Mucosa of rectum (tissue), 2 donors: ENCODE results near the gene CACNA1G.

Source experiments
- H3K27ac ChIP-seq, 2 donors: one replicate each; pipeline ENCODE4 v1.7.0; 2013; ENCODE audit warnings: inconsistent platforms in 2 of 2, low read depth in 2 of 2, low read length in 2 of 2
- H3K27me3 ChIP-seq, 2 donors: one replicate each; pipeline ENCODE4 v1.7.0; 2013; ENCODE audit warnings: low read length in 2 of 2; ENCODE audit not compliant: control insufficient read depth in 2 of 2, insufficient read depth in 2 of 2
- H3K36me3 ChIP-seq, 2 donors: one replicate each; pipeline ENCODE4 v1.7.0; 2013; ENCODE audit warnings: low read length in 2 of 2; ENCODE audit not compliant: control insufficient read depth in 2 of 2, insufficient read depth in 2 of 2
- H3K4me1 ChIP-seq, 2 donors: one replicate each; pipeline ENCODE4 v1.7.0; 2013; ENCODE audit warnings: low read length in 2 of 2, mild to moderate bottlenecking in 1 of 2; ENCODE audit not compliant: control insufficient read depth in 2 of 2, insufficient read depth in 2 of 2
- H3K4me3 ChIP-seq, 2 donors: one replicate each; pipeline ENCODE4 v1.7.0; 2013; ENCODE audit warnings: low read length in 2 of 2
- H3K9ac ChIP-seq, 2 donors: one replicate each; pipeline ENCODE4 v1.7.0; 2013; ENCODE audit warnings: low read length in 2 of 2, low read depth in 1 of 2, mild to moderate bottlenecking in 1 of 2
- H3K9me3 ChIP-seq, 2 donors: one replicate each; pipeline ENCODE4 v1.7.0; 2013; ENCODE audit warnings: low read length in 2 of 2; ENCODE audit not compliant: control insufficient read depth in 2 of 2
- donor health status: healthy.
- donor health status: Normal muscosa, but diverticular disease.

The CACNA1G gene

GRCh38 chr17:50539762-50540559, 20.6 kb upstream of the CACNA1G start:
- Histone ChIP-seq H3K27ac (peak overlapping the region; percentile 45 to 58), H3K9me3 (no peaks in the 10 kb centered on the region), H3K4me3 (no peak overlapping the region), H3K9ac (no peak overlapping the region), H3K27me3 (no peaks in the 10 kb centered on the region), H3K4me1 (peaks cover 47 to 66% of the 10 kb centered on the region in 2 donors), H3K36me3 (peaks cover 9 to 38% of the 10 kb centered on the region in 2 donors)

GRCh38 chr17:50540560-50541401, 19.7 kb upstream of the CACNA1G start:
- Histone ChIP-seq H3K9ac (peak overlapping the region; percentile 72 to 84), H3K4me3 (peak overlapping the region in 1 of 2 donors; percentile 58), H3K4me1 (peaks cover 47 to 67% of the 10 kb centered on the region in 2 donors)

DNA sequence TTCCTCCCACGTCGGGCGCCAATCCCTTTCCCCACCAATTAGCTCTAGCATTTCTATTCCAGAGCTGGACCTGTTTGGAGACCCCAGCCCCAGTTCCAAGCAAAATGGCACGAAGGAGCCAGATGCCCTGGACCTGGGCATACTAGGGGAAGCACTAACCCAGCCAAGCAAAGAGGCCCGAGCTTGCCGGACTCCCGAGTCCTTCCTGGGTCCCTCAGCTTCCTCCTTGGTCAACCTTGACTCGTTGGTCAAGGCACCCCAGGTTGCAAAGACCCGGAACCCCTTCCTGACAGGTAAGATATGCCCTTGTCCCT, 19.2 kb upstream of the CACNA1G start:
- H3K36me3 ChIP-seq, result peaks cover 5 to 34% of the 10 kb centered on the region in 2 donors
- H3K4me3 ChIP-seq, result peak overlapping the region; percentile 58 to 81
- peak overlapping the region; percentile 72 to 84 for H3K9ac ChIP-seq
- peaks cover 47 to 69% of the 10 kb centered on the region in 2 donors for H3K4me1 ChIP-seq
- no peaks in the 10 kb centered on the region for H3K9me3 ChIP-seq
- peak overlapping the region; percentile 96 to 98 for H3K27ac ChIP-seq
- no peaks in the 10 kb centered on the region for H3K27me3 ChIP-seq

More at GRCh38 chr17:50540560-50541401, 19.7 kb upstream of the CACNA1G start:
- Histone ChIP-seq H3K9me3 (no peaks in the 10 kb centered on the region), H3K36me3 (peaks cover 9 to 34% of the 10 kb centered on the region in 2 donors), H3K27ac (peak overlapping the region; percentile 96 to 98), H3K27me3 (no peaks in the 10 kb centered on the region)

DNA sequence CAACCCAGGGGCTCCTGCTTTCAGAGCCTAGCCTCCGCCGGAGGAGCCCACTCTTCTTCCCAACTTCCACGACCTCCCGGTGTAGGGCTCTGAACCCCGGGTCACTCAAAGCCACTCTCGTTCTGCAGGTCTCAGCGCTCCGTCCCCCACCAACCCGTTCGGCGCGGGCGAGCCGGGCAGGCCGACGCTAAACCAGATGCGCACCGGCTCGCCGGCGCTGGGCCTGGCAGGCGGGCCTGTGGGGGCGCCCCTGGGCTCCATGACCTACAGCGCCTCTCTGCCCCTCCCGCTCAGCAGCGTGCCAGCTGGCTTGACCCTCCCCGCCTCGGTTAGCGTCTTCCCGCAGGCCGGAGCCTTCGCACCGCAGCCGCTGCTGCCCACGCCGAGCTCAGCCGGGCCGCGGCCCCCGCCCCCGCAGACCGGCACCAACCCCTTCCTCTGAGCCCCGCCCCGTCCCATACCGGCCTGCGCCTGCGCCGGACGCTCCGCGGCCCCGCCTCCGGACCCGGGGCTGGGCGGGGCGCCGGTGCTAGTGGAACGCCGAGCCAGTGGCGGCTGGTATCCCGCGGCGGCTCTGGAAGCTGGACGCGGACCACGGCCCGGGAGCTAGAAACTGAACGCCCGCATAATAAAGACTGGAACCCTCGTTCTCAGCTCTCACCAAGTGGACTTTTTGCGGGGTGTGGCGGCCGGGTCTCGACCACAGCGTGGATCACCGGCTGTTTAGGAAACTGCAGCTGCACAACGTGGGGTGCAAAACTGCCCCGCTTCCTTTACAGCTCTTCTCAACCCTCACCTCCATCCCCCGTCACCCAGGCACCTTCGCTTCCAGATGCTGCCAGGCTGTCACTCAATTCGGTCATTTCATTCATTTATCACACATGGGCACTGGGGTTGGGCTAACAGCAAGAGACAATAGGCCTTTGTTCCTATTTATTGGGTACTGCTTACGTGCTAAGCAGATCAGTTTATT, 18.5 kb upstream of the CACNA1G start:
- H3K36me3 ChIP-seq, result peaks cover 5 to 27% of the 10 kb centered on the region in 2 donors
- H3K27me3 ChIP-seq, result no peaks in the 10 kb centered on the region
- peaks cover 52 to 74% of the 10 kb centered on the region in 2 donors for H3K4me1 ChIP-seq
- peak overlapping the region; percentile 96 to 98 for H3K27ac ChIP-seq
- peak overlapping the region; percentile 58 to 81 for H3K4me3 ChIP-seq
- H3K9ac ChIP-seq, result peak overlapping the region; percentile 72 to 84
- no peaks in the 10 kb centered on the region for H3K9me3 ChIP-seq

DNA sequence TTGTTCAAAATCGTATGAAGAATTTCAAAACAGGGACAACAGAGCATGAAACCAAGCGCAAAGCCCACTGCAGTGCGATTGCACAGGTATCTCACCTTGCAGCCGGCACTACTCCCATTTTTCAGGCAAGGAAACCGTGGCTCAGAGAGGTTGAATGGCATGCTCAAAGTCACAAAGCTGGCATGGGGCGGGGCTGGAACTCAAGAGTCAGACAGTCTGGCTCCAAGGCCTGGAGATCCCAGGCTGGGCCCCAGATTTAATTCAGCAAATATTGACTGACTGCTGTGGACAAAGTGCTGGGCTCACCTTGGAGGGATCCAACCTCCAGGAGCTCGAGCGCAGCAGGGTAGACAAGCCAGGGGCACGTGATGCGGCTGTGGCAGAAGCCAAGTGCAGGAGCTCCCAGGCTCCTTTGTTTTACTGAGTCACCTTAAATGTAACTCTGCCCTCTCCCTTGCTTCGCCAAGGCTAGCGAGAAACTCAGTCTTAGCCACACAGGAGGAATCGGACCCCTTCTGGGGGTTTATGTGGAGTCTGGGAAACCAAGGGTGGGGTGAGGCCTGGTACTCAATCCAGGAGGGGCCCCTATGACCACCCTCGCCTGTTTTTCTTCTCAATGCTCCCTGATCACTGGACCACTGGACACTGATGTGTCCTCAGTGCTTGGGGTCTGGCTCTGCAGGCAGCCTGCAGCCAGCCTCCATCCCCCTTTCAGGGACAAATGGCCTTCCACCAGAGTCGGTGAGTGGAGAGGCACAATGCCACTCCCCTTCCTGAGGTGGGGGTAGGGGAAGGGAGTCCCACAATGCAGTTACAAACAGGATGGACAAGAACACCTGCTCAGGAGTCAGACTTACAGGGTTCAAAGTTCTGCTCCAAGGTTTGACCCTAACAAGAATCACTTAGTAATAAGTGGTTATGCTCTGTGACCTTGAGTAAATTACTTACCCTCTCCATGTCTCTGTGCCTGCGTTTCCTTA, 17.4 kb upstream of the CACNA1G start:
- Histone ChIP-seq H3K36me3 (peaks cover 0 to 17% of the 10 kb centered on the region in 2 donors), H3K27ac (peak overlapping the region; percentile 96 to 98)

GRCh38 chr17:50544516-50544915, 16.0 kb upstream of the CACNA1G start:
- H3K9ac ChIP-seq, result no peak overlapping the region
- H3K27me3 ChIP-seq, result no peaks in the 10 kb centered on the region
- H3K9me3 ChIP-seq, result no peaks in the 10 kb centered on the region
- peaks cover 3 to 5% of the 10 kb centered on the region in 2 donors for H3K36me3 ChIP-seq
- peaks cover 43 to 71% of the 10 kb centered on the region in 2 donors for H3K4me1 ChIP-seq
- no peak overlapping the region for H3K4me3 ChIP-seq
- H3K27ac ChIP-seq, result peak overlapping the region; percentile 96 to 98

More for the DNA sequence above, 17.4 kb upstream of the CACNA1G start:
- H3K4me3 ChIP-seq, result peak overlapping the region; percentile 58 to 81
- peaks cover 54 to 76% of the 10 kb centered on the region in 2 donors for H3K4me1 ChIP-seq
- H3K9ac ChIP-seq, result peak overlapping the region; percentile 72 to 84
- H3K27me3 ChIP-seq, result no peaks in the 10 kb centered on the region
- H3K9me3 ChIP-seq, result no peaks in the 10 kb centered on the region

GRCh38 chr17:50545311-50545710, 15.2 kb upstream of the CACNA1G start:
- Histone ChIP-seq H3K4me3 (no peak overlapping the region), H3K27me3 (no peaks in the 10 kb centered on the region), H3K9me3 (no peaks in the 10 kb centered on the region), H3K4me1 (peaks cover 43 to 64% of the 10 kb centered on the region in 2 donors), H3K36me3 (peaks cover 0 to 4% of the 10 kb centered on the region in 2 donors), H3K9ac (peak overlapping the region in 1 of 2 donors; percentile 24), H3K27ac (no peak overlapping the region)

DNA sequence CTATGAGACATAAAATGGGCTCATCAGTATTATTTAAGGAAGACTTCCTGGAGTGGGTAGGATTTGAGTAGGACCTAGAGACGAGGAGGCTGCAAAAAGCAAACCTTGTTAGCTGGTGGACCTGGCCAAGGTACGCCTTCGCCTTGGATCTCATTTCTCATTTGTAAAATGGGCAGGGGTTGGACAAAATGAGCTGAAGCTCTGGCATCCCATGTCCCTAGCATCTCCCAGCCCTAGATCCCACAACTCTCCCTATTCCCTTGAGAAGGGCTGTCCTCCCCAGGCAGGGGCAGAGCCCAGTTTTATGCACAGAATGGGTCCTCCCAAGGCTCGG, 13.8 kb upstream of the CACNA1G start:
- peak overlapping the region in 1 of 2 donors; percentile 84 for H3K27ac ChIP-seq
- H3K4me1 ChIP-seq, result peaks cover 34 to 50% of the 10 kb centered on the region in 2 donors
- no peaks in the 10 kb centered on the region for H3K27me3 ChIP-seq
- H3K4me3 ChIP-seq, result peak overlapping the region in 1 of 2 donors; percentile 79
- peak overlapping the region; percentile 36 to 65 for H3K9ac ChIP-seq
- peaks cover 0 to 4% of the 10 kb centered on the region in 2 donors for H3K36me3 ChIP-seq
- H3K9me3 ChIP-seq, result no peaks in the 10 kb centered on the region
